Glutamatergic neuron (in vitro differentiated cells): ENCODE measurements around the gene MAPKAP1. TPM values are rescaled to one million over a fixed set of nuclear protein-coding genes. Genes with fewer than 3 reads are reported as not detected.

Experiments
- DNase-seq: peaks from one replicate; pipeline ENCODE4 v3.0.0; 2022
- H3K27ac Mint-ChIP-seq: one replicate; pipeline ENCODE4 v1.8.0; 2020; ENCODE audit warnings: mild to moderate bottlenecking, mixed read lengths, inconsistent platforms; ENCODE audit not compliant: unreplicated experiment
- H3K27me3 Mint-ChIP-seq: one replicate; pipeline ENCODE4 v1.8.0; 2020; ENCODE audit warnings: mild to moderate bottlenecking, moderate library complexity, mixed read lengths, inconsistent platforms; ENCODE audit not compliant: unreplicated experiment
- H3K36me3 Mint-ChIP-seq: one replicate; pipeline ENCODE4 v1.8.0; 2020; ENCODE audit warnings: mild to moderate bottlenecking, mixed read lengths, inconsistent platforms; ENCODE audit not compliant: unreplicated experiment
- H3K4me1 Mint-ChIP-seq: one replicate; pipeline ENCODE4 v1.8.0; 2020; ENCODE audit warnings: mild to moderate bottlenecking, low read depth, mixed read lengths, inconsistent platforms; ENCODE audit not compliant: unreplicated experiment
- H3K4me3 Mint-ChIP-seq: one replicate; pipeline ENCODE4 v1.8.0; 2020; ENCODE audit warnings: mild to moderate bottlenecking, mixed read lengths, inconsistent platforms; ENCODE audit not compliant: unreplicated experiment
- H3K9me3 Mint-ChIP-seq: one replicate; pipeline ENCODE4 v1.8.0; 2020; ENCODE audit warnings: mild to moderate bottlenecking, moderate library complexity, mixed read lengths, inconsistent platforms; ENCODE audit not compliant: unreplicated experiment
- total RNA-seq: library from RNA; stranded (reverse); fragmentation: NEBNext Ultra II Directional; extraction: Animal tissue kit (Norgen Biotek cat#: 25700); gene quantifications from one replicate; pipeline ENCODE4 v1.2.1, GENCODE V29; 2021; ENCODE audit not compliant: unreplicated experiment
- TF ChIP-seq, protein P1 (sequence below): fragments of 200-600 bp; sonication (generic); IDR thresholded peaks from one replicate; pipeline ENCODE4 v1.5.0; 2021; ENCODE audit not compliant: partially characterized antibody, unreplicated experiment

The MAPKAP1 gene
- total RNA-seq, 1 donor from 2014 or later: 59.6 TPM

DNA sequence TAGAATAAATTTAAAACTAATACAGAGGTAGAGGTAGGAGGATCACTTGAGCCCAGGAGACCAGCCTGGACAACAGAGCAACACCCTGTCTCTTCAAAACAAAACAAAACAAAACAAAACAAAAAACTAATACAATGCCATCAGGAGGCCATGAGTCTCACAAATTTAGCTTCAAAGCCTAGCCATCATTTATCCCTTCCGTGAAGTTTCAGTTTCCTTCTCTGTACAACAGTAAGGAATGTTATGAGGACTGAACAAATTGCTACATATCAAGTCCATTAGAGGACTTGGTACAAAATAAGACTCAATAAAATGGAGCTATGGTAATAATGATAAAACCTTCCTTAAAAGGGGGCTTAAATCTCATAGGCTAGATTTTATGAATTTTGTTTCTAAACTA, 60.8 kb downstream of the MAPKAP1 start:
- Mint-ChIP-seq H3K36me3 (no peaks in the 10 kb centered on the region), H3K4me1 (peaks cover 26% of the 10 kb centered on the region), H3K4me3 (no peak overlapping the region), H3K27me3 (no peaks in the 10 kb centered on the region), H3K9me3 (peaks cover 1% of the 10 kb centered on the region), H3K27ac (no peak overlapping the region)
- DNase-seq: no peak
- TF ChIP-seq, protein P1, sequence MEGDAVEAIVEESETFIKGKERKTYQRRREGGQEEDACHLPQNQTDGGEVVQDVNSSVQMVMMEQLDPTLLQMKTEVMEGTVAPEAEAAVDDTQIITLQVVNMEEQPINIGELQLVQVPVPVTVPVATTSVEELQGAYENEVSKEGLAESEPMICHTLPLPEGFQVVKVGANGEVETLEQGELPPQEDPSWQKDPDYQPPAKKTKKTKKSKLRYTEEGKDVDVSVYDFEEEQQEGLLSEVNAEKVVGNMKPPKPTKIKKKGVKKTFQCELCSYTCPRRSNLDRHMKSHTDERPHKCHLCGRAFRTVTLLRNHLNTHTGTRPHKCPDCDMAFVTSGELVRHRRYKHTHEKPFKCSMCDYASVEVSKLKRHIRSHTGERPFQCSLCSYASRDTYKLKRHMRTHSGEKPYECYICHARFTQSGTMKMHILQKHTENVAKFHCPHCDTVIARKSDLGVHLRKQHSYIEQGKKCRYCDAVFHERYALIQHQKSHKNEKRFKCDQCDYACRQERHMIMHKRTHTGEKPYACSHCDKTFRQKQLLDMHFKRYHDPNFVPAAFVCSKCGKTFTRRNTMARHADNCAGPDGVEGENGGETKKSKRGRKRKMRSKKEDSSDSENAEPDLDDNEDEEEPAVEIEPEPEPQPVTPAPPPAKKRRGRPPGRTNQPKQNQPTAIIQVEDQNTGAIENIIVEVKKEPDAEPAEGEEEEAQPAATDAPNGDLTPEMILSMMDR: no peak

DNA sequence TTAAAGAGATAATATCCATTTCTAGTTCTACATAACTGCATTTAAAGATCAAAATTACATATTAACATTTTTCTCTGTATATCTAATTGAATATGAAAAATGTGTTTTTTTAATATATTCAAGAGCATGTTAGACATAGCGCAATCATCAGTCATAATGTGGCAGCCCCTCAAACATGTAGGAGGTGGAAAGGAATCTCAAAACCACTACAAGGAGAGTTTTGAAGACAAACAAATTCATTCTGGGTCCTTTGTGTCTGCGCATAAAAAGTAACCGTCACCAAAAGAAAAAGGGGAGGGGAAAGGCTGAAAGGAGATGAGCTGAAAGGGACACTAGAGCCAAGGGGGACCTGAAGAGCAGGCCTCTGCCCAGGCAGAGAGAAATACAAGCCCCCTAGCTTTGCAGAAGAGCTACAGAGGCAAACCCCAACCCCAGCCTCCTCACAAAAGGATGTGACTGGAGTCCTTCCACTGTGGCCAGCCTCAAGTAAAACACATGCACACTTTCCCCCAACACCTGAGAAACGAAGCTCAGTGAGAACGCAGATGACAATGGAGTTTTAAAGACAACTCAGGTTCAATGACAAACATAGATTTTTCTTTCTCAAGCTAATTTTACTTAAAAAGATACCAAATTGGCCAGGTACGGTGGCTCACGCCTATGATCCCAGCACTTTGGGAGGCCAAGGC, 62.0 kb downstream of the MAPKAP1 start:
- Mint-ChIP-seq H3K27me3 (no peaks in the 10 kb centered on the region), H3K27ac (no peak overlapping the region), H3K4me3 (no peak overlapping the region), H3K4me1 (peaks cover 26% of the 10 kb centered on the region), H3K36me3 (no peaks in the 10 kb centered on the region), H3K9me3 (peaks cover 1% of the 10 kb centered on the region)
- TF ChIP-seq, protein P1: no peak
- DNase-seq: no peak

DNA sequence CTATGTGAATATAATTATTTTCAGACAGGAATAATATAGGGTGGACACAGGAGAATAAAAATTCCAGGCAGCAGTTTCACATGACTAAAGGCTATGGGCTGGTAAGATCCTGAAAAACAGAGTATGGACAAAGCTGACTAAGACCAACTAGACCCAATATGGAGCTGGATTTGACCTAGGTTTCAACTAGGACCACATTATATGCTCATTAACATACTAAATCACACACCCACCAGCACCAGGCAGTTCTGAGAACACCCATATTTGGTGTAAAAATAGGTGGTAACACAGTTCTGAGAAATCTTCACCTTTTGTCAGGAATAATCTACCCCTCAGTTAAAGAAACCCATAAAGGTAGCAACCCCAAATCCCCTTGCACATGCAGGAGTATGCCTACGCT, 64.7 kb downstream of the MAPKAP1 start:
- Mint-ChIP-seq H3K27me3 (no peaks in the 10 kb centered on the region), H3K9me3 (peaks cover 1% of the 10 kb centered on the region), H3K27ac (no peak overlapping the region), H3K36me3 (no peaks in the 10 kb centered on the region), H3K4me1 (peaks cover 33% of the 10 kb centered on the region), H3K4me3 (no peak overlapping the region)
- DNase-seq: no peak
- TF ChIP-seq, protein P1: no peak

DNA sequence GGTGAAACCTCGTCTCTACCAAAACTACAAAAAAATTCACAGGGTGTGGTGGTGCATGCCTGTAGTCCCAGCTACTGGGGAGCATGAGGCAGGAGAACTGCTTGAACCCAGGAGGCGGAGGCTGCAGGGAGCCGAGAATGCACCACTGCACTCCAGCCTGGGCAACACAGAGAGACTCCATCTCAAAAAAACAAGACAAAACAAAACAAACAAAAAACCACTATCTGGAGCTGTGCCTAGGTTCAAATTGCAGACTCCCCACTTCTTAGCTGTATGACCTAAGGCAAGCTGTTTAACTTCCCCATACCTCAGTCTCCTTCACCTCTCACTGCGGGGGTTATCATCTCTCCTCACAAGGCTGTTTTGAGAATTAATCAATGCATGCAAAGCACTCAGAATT, 68.0 kb downstream of the MAPKAP1 start:
- Mint-ChIP-seq H3K4me3 (no peak overlapping the region), H3K9me3 (peaks cover 3% of the 10 kb centered on the region), H3K27ac (no peak overlapping the region), H3K4me1 (peaks cover 30% of the 10 kb centered on the region), H3K36me3 (no peaks in the 10 kb centered on the region), H3K27me3 (peaks cover 4% of the 10 kb centered on the region)
- no peak for DNase-seq
- TF ChIP-seq, protein P1: no peak

DNA sequence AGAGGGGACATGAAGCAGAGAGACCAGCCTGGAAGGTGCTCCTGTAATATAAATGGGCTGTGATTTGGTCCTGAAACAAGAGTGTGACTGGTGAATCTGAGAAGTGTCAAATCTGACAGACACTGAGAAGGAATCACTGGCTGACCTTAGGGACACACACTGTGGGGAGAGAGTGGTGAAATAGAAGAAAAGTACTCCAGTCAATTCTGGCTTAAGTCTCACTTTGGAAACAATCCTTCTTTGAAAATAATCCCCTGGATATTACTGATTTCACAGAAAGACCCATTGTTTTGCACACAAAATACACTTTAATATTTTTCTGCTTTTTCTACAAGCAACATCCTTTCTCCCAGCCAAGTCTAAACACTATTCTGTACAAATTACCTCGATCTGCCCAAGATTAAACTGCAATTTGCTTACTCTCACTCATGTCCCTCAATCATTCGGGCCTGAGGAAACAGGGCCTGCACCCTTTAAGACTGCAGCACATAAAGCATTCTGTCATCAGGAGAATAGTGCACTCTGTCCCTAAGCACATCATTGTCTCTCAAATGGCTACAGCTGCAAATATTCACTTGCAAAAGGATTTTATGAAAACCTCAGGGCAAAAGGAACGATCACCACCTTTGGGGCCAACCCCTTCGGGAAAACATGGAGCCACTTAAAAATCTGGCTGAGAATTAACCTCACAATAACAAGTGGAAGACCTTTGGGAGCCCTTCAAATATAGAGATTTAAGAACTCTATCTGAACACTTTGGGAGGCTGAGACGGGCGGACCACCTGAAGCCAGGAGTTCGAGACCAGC, 68.6 kb downstream of the MAPKAP1 start:
- H3K36me3 Mint-ChIP-seq: no peaks in the 10 kb centered on the region
- H3K4me1 Mint-ChIP-seq: peaks cover 30% of the 10 kb centered on the region
- no peak overlapping the region for H3K4me3 Mint-ChIP-seq
- peak overlapping the region; percentile 18 for H3K27ac Mint-ChIP-seq
- peaks cover 4% of the 10 kb centered on the region for H3K27me3 Mint-ChIP-seq
- TF ChIP-seq, protein P1: no peak
- peaks cover 3% of the 10 kb centered on the region for H3K9me3 Mint-ChIP-seq
- DNase-seq: no peak
